ENCODE data around the gene MCCC1. TPM values are rescaled to one million over a fixed set of nuclear protein-coding genes. Genes with fewer than 3 reads are reported as not detected.
"Not testable (repeated sequence)": the region's sequence is repeated elsewhere in the genome, so short reads cannot be mapped to it uniquely, and the experiment has no call there.

Gene MCCC1
- total and polyA plus RNA-seq, 2 donors = 22.0 to 43.1 TPM

GRCh38 chr3:182993486-182994201 lies 105.7 kb downstream of the MCCC1 start:
- WGBS = 92% methylated on average over 4 of the region's 4 CpGs
- not testable (repeated sequence) for H3K27me3 ChIP-seq (ENCODE audit: control insufficient read depth in 2 of 2, insufficient read depth in 1 of 2, low read length in 1 of 2)

GRCh38 chr3:182989566-182989965 lies 109.7 kb downstream of the MCCC1 start:
- Histone ChIP-seq H3K27me3 (ENCODE audit: control insufficient read depth in 2 of 2, insufficient read depth in 1 of 2, low read length in 1 of 2) (no peaks in the 10 kb centered on the region), H3K9me3 (ENCODE audit: control insufficient read depth in 2 of 2, insufficient read depth in 1 of 2, low read length in 1 of 2) (no peaks in the 10 kb centered on the region), H3K36me3 (ENCODE audit: control insufficient read depth in 2 of 2, insufficient read depth in 2 of 2, low read length in 1 of 2) (no peaks in the 10 kb centered on the region), H3K4me3 (ENCODE audit: low read length in 2 of 2) (no peak overlapping the region), H3K27ac (ENCODE audit: low read depth in 1 of 2, low read length in 1 of 2) (no peak overlapping the region), H3K4me1 (ENCODE audit: control insufficient read depth in 2 of 2, insufficient read depth in 2 of 2, low read length in 2 of 2) (no peaks in the 10 kb centered on the region)
- WGBS = 91% methylated on average over 3 of the region's 3 CpGs
- DNase-seq (ENCODE audit: low read depth in 6 of 9, low spot score in 9 of 9) = no peak

More at GRCh38 chr3:182993486-182994201, 105.7 kb downstream of the MCCC1 start:
- H3K9me3 ChIP-seq (ENCODE audit: control insufficient read depth in 2 of 2, insufficient read depth in 1 of 2, low read length in 1 of 2); H3K4me3 ChIP-seq (ENCODE audit: low read length in 2 of 2); H3K36me3 ChIP-seq (ENCODE audit: control insufficient read depth in 2 of 2, insufficient read depth in 2 of 2, low read length in 1 of 2); DNase-seq (ENCODE audit: low read depth in 6 of 9, low spot score in 9 of 9); H3K4me1 ChIP-seq (ENCODE audit: control insufficient read depth in 2 of 2, insufficient read depth in 2 of 2, low read length in 2 of 2); H3K27ac ChIP-seq (ENCODE audit: low read depth in 1 of 2, low read length in 1 of 2): not testable (repeated sequence)

GRCh38 chr3:182986021-182986420 lies 113.3 kb downstream of the MCCC1 start:
- Histone ChIP-seq H3K4me1 (ENCODE audit: control insufficient read depth in 2 of 2, insufficient read depth in 2 of 2, low read length in 2 of 2) (peaks cover 3% of the 10 kb centered on the region in 2 donors), H3K27ac (ENCODE audit: low read depth in 1 of 2, low read length in 1 of 2) (no peak overlapping the region), H3K9me3 (ENCODE audit: control insufficient read depth in 2 of 2, insufficient read depth in 1 of 2, low read length in 1 of 2) (no peaks in the 10 kb centered on the region), H3K36me3 (ENCODE audit: control insufficient read depth in 2 of 2, insufficient read depth in 2 of 2, low read length in 1 of 2) (no peaks in the 10 kb centered on the region), H3K4me3 (ENCODE audit: low read length in 2 of 2) (no peak overlapping the region), H3K27me3 (ENCODE audit: control insufficient read depth in 2 of 2, insufficient read depth in 1 of 2, low read length in 1 of 2) (no peaks in the 10 kb centered on the region)
- DNase-seq (ENCODE audit: low read depth in 6 of 9, low spot score in 9 of 9) = no peak
- 97% methylated on average over 6 of the region's 6 CpGs for WGBS

GRCh38 chr3:182983876-182984275 lies 115.4 kb downstream of the MCCC1 start:
- H3K27ac ChIP-seq (ENCODE audit: low read depth in 1 of 2, low read length in 1 of 2) = no peak overlapping the region
- H3K4me1 ChIP-seq (ENCODE audit: control insufficient read depth in 2 of 2, insufficient read depth in 2 of 2, low read length in 2 of 2) = peaks cover 9 to 12% of the 10 kb centered on the region in 2 donors
- no peak for DNase-seq (ENCODE audit: low read depth in 6 of 9, low spot score in 9 of 9)
- no peaks in the 10 kb centered on the region for H3K27me3 ChIP-seq (ENCODE audit: control insufficient read depth in 2 of 2, insufficient read depth in 1 of 2, low read length in 1 of 2)
- no peaks in the 10 kb centered on the region for H3K9me3 ChIP-seq (ENCODE audit: control insufficient read depth in 2 of 2, insufficient read depth in 1 of 2, low read length in 1 of 2)
- no peaks in the 10 kb centered on the region for H3K36me3 ChIP-seq (ENCODE audit: control insufficient read depth in 2 of 2, insufficient read depth in 2 of 2, low read length in 1 of 2)
- no peak overlapping the region for H3K4me3 ChIP-seq (ENCODE audit: low read length in 2 of 2)

- H3K4me3 ChIP-seq (ENCODE audit: low read length in 2 of 2) = peak overlapping the region; percentile 63 to 96
- H3K27me3 ChIP-seq (ENCODE audit: control insufficient read depth in 2 of 2, insufficient read depth in 1 of 2, low read length in 1 of 2) = no peaks in the 10 kb centered on the region
- no peak for DNase-seq (ENCODE audit: low read depth in 6 of 9, low spot score in 9 of 9)
- no peaks in the 10 kb centered on the region for H3K36me3 ChIP-seq (ENCODE audit: control insufficient read depth in 2 of 2, insufficient read depth in 2 of 2, low read length in 1 of 2)
- peak overlapping the region; percentile 10 to 80 for H3K27ac ChIP-seq (ENCODE audit: low read depth in 1 of 2, low read length in 1 of 2)
- H3K9me3 ChIP-seq (ENCODE audit: control insufficient read depth in 2 of 2, insufficient read depth in 1 of 2, low read length in 1 of 2) = no peaks in the 10 kb centered on the region
- peaks cover 9 to 19% of the 10 kb centered on the region in 2 donors for H3K4me1 ChIP-seq (ENCODE audit: control insufficient read depth in 2 of 2, insufficient read depth in 2 of 2, low read length in 2 of 2)
- WGBS = 75% methylated on average over 10 of the region's 10 CpGs
Measured at GRCh38 chr3:182981038-182981380, 118.3 kb downstream of the MCCC1 start.

- H3K9me3 ChIP-seq (ENCODE audit: control insufficient read depth in 2 of 2, insufficient read depth in 1 of 2, low read length in 1 of 2) = no peaks in the 10 kb centered on the region
- no peaks in the 10 kb centered on the region for H3K36me3 ChIP-seq (ENCODE audit: control insufficient read depth in 2 of 2, insufficient read depth in 2 of 2, low read length in 1 of 2)
- peak within 1 kb of the TSS; percentile 71 to 96 for H3K4me3 ChIP-seq (ENCODE audit: low read length in 2 of 2)
- peak within 1 kb of the TSS; percentile 52 to 80 for H3K27ac ChIP-seq (ENCODE audit: low read depth in 1 of 2, low read length in 1 of 2)
- H3K27me3 ChIP-seq (ENCODE audit: control insufficient read depth in 2 of 2, insufficient read depth in 1 of 2, low read length in 1 of 2) = no peaks in the 10 kb centered on the region
- DNase-seq (ENCODE audit: low read depth in 6 of 9, low spot score in 9 of 9) = peak in 7 of 9 donors; percentile 37 to 80 (median 56)
- WGBS = under 1% methylated on average over 106 of the region's 106 CpGs
- peaks cover 9 to 19% of the 10 kb centered on the region in 2 donors for H3K4me1 ChIP-seq (ENCODE audit: control insufficient read depth in 2 of 2, insufficient read depth in 2 of 2, low read length in 2 of 2)
Measured at GRCh38 chr3:182980204-182981037, 118.9 kb downstream of the MCCC1 start, which contains the start of gene DCUN1D1. Gene DCUN1D1 (minus strand): TSS chr3:182980538. CDS start chr3:182980489, 49 bp downstream.

- DNase-seq (ENCODE audit: low read depth in 6 of 9, low spot score in 9 of 9) = peak in 5 of 9 donors; percentile 26 to 68 (median 41)
- Histone ChIP-seq H3K9me3 (ENCODE audit: control insufficient read depth in 2 of 2, insufficient read depth in 1 of 2, low read length in 1 of 2) (no peaks in the 10 kb centered on the region), H3K27me3 (ENCODE audit: control insufficient read depth in 2 of 2, insufficient read depth in 1 of 2, low read length in 1 of 2) (no peaks in the 10 kb centered on the region), H3K36me3 (ENCODE audit: control insufficient read depth in 2 of 2, insufficient read depth in 2 of 2, low read length in 1 of 2) (no peaks in the 10 kb centered on the region), H3K4me1 (ENCODE audit: control insufficient read depth in 2 of 2, insufficient read depth in 2 of 2, low read length in 2 of 2) (peaks cover 9 to 19% of the 10 kb centered on the region in 2 donors), H3K27ac (ENCODE audit: low read depth in 1 of 2, low read length in 1 of 2) (peak overlapping the region in 1 of 2 donors; percentile 52), H3K4me3 (ENCODE audit: low read length in 2 of 2) (peak overlapping the region; percentile 71 to 96)
- under 1% methylated on average over 29 of the region's 29 CpGs for WGBS
Measured at GRCh38 chr3:182979674-182980191, 119.6 kb downstream of the MCCC1 start.

- 8% methylated on average over 10 of the region's 10 CpGs for WGBS
- peak in 4 of 9 donors; percentile 8 to 40 (median 22) for DNase-seq (ENCODE audit: low read depth in 6 of 9, low spot score in 9 of 9)
- H3K4me1 ChIP-seq (ENCODE audit: control insufficient read depth in 2 of 2, insufficient read depth in 2 of 2, low read length in 2 of 2) = peaks cover 9 to 19% of the 10 kb centered on the region in 2 donors
- H3K4me3 ChIP-seq (ENCODE audit: low read length in 2 of 2) = peak overlapping the region; percentile 71 to 96
- no peaks in the 10 kb centered on the region for H3K36me3 ChIP-seq (ENCODE audit: control insufficient read depth in 2 of 2, insufficient read depth in 2 of 2, low read length in 1 of 2)
- no peaks in the 10 kb centered on the region for H3K9me3 ChIP-seq (ENCODE audit: control insufficient read depth in 2 of 2, insufficient read depth in 1 of 2, low read length in 1 of 2)
- no peaks in the 10 kb centered on the region for H3K27me3 ChIP-seq (ENCODE audit: control insufficient read depth in 2 of 2, insufficient read depth in 1 of 2, low read length in 1 of 2)
- H3K27ac ChIP-seq (ENCODE audit: low read depth in 1 of 2, low read length in 1 of 2) = peak overlapping the region in 1 of 2 donors; percentile 52
Measured at GRCh38 chr3:182979103-182979673, 120.1 kb downstream of the MCCC1 start.

Data from thymus (tissue), 11 donors.